ENCODE results near the gene CTNNBIP1.
A peak's percentile ranks its signal among the peaks of the same experiment; 100 is the strongest.

CTNNBIP1 gene

DNA sequence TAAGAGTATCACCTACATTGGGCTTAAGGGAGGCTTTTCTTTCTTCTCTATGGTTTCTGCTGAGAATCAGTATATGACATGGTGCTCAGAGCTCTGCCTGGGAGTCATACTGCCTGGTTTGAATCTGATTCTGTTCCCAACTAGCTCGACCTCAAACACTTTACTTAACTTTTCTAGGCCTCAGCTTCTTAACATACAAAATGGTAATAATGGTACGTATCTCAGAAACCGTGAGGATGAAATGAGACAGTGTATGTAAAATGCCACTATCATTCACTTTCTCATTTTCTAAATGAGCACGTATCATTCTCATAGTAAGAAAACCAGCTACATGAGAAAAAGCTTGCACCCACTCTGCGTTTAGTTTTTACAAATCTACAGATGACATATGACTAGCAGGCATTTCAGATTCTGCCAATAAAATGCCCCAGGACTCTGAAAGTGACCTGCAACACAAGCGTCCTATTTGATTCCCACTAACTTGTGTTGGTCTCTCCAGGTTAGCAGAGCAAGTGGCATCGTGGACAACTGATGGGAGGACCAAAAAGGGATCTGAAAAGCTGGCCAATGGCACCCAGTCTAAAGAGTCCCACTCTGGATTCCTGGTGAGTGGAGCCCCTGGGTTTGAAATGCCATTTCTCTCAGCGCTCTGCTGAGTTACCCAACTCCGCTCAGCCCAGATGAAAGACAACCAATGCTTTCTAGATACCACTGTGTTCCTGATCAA, 6.1 kb downstream of the CTNNBIP1 start:
- no peak for DNase-seq

DNA sequence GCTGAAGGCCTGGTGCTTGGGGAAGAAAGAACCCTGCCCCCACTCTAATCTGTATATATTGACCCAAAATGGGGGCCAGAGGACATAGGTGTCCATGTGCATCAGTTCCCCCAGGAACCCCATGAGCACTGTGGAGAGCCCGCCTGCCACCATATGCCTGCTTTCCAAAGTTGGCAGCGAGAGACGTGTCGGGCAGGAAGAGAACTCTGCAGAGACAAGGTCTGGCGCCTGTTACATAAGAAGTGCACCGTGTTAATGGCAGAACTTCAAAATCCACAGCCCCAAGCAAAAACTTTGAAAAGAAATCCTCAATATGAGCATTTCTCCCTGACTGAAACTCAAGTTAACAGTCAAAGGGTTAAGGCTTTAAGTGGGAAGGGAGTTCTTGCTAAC, 8.0 kb downstream of the CTNNBIP1 start:
- DNase-seq = no peak

DNA sequence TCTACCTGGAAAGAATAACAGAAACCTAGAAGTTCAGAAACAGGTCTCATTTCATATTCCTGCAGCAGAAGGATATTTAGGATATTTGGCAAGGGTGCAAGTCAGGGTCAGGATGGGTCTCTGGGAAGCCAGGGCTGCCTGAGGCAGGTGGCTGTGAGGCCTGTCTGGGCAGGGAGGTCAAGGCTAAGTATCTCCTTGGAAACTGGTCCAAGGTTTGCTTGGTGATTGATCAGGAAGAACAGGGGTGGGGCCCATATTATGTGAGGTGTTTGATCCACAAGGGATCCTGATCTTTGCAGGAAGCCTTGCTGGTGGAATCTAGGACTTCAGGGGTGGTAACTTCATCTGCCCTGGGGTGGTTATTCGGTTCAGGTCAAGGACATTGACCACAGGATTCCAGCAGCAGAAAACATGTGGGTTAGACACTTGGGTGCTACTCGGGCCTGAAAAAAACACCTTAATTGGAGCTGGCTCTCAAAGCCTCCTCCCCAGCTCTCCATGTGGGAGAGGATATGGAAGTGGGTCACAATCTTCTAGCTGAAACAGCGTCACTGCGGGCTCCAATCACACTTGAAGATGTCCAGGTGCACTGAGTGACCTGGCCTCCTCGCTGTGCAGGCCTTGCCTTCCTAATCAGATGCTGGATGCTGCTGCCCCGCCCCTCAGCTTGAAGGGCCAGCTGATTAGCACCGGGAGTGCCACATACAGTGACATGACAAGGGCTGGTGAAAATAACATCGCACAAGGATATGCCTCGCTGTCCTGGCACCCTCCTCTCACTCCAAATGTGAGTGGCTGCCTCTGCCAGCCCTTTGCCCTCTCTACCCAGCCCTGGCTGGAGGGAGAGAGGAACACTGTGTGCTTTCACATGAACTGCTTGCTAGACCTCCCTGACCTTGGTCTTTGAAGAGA, 8.7 kb downstream of the CTNNBIP1 start:
- DNase-seq = peak; percentile 9

DNA sequence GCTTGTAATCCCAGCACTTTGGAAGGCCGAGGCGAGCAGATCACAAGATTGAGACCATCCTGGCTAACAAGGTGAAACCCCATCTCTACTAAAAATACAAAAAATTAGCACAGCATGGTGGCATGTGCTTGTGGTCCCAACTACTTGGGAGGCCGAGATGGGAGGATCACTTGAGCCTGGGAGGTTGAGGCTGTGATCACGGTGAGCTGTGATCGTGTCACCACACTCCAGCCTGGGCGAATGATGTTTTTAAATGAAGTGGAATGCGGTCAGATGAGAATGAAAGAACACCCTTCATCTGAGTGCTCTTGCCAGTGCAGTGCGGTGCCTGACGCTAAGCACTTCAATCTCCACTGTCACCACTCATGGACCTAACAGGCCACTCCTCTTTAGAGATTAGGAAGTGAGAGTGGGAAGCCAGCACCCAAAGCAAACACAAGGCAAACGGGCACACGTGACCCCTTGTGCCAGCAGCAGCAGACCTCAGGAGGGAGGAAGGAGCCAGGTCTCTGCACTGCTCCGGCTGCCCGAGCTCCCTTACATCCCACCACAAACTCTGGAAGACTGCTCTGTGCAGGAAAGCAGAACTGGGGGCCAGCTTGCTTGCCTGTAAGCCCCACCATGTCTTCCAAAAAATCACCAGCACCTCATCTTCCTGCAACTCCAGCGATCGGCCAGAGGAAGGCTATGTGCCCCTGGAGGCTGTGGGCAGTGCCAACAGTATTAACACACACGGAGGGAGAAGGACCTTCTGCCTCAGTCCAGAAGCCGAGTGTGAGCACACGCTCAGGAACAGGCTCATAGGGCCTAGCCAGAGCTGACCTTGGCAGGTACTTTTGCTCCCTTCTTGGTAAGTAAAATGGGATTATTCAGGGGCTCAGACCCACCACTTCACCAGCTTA, 9.7 kb downstream of the CTNNBIP1 start:
- peak; percentile 92 for DNase-seq

DNA sequence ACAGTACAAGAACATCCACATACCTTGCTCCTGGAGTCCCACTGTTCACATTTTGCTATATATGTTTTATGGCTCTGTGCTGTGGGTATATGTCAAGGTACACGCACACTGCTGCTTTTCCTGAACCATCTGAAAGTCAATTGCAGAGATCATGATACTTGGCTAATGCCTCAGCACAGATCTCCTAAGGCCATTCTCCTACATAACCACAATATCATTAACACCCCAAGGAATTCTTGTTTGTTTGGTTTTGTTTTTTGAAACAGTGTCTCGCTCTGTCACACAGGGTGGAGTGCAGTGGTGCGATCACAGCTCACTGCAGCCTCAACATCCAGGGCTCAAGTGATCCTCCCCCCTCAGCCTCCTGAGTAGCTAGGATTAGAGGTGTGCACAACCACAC, 16.0 kb downstream of the CTNNBIP1 start:
- DNase-seq = no peak

DNA sequence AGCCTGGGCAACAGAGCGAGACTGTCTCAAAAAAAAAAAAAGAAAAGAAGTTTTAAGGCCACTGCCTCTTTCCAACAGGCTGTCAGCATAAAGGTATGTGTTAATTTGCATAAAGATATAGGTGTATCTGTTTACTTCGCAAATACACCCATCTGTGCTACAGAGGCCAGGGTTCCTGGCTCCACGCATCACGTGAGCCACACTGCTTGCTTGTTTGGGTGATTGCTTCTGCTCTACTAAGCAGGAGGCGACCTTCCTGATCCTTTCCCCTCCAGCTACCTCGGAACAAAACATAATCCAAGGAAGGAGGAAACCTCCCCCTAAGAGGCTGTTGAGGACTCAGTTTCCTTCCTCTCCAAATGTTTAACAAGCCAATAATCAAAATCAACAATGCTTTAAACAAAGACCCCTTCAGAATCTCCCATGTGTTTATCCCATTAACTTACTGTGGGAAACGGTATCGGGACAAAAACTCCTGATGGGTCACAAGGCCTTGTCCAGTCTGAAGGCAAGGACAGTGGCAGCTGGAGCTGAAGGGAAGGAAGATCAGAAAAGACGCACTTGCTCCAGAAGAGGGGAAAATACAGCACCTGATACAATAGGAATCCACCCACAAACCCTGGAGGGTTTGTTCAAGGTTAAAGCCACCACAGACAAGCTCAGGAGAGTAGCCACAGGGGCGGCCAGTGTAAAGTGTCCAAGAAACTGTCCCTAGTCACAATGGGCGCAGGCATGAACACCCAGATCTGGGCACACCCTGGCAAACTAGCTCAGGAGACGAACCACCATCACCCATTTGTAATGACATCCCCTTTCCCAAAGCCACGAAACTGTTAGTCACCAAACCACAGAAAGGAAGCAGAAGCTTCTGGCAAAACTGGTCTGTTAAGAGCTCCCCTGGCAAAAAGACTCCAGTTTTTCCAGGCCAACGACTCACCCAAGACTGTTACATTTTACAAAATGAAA, 17.2 kb downstream of the CTNNBIP1 start:
- DNase-seq = no peak

DNA sequence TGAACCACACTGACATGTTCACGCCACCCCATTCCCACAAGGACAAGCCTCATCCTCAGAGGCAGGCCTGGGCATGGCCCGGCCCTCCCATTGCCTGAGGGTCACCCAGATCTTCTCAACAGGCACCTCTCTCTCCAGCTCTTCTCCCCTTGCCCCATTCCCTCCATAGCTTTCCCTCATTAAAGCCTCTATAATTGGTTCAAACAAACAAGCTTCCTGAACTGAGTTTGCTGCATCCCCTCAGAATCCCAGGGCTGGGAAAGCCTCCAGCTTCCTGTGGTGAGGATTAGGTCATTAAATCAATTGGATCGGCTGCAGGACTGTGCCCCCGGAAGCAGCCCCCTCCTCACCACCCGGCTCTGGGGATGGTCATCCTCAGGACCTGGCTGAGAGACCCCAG, 18.9 kb downstream of the CTNNBIP1 start:
- DNase-seq = peak; percentile 50

DNA sequence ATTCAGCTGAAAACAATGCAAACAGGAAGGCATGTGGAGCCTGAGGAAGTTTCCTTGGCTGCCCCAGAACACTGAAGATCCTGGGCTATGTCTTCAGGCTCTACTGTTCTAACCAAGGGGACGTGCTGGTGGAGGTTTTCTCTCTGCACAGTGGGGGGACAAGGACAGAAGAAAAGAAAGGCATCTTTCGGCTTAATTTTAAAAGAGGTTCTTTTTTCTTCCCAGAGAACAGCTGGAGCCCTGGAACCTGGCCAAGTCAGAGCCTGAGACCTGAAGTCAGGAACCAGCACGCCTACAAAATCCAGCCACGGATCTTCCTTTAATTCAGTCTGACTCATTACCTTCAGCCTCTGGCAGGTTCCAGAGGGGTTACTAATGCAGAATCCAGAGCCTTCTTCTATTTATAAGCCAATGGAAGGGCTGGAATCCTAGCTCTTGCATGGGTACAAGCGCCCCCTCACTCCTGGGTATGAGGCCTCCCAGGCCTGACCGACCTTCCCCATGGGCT, 19.8 kb downstream of the CTNNBIP1 start:
- peak; percentile 77 for DNase-seq

DNA sequence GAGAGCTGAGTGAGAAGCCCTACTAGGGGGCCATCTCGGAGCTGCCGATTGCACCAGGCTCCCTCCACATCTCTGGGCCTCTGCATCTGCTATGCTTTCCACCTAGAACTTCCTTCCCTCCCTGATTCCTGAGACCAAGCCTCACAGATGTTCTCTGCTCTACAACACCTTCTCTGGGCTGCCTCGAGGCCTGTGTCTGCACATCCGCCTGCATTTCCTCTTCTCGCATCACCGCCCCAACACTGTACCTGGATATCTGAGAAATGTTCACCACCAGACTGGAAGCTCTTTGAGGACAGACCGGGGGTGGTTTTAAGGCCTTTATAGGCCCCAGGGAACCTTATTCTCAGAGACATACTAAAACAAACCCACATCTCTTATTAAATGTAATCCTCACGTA, 20.7 kb downstream of the CTNNBIP1 start:
- DNase-seq = no peak

DNA sequence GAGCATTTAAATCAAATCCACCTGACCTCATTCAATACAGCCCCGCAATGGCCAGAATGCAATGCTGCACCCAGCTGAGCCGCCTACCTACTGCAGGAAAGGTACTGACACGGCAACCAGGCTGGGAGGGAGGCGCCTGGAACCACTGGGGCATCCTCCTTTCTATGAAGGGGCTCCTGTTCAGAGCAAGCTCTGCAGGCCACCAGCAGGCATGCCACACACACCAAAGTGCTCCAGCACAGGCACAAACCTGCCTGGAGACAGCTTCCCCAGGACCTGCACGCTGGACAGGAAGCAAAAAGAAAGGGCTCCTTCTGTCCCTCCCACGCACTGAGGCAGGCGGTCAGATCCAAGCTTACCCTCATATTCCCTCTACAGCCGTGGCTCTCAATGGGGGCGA, 21.2 kb downstream of the CTNNBIP1 start:
- DNase-seq = no peak

DNA sequence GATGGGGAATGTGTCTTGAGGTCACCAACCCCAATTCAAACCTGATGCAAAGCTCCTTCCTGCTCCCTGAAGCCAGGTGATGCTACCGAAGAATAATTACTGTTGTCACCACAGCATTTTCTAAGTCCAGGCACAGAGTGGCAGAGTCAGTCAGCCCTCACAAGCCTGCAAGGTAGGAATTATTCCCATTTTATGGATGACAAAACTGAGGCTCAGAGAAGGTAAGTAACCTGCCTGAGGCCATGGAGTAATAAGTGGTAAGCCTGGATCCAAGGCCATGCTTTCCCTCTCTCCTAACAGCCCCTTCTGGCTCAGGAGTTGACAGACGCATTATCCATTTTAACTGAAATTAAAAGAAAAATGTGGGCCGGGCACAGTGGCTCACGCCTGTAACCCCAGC, 23.0 kb downstream of the CTNNBIP1 start:
- DNase-seq = no peak

DNA sequence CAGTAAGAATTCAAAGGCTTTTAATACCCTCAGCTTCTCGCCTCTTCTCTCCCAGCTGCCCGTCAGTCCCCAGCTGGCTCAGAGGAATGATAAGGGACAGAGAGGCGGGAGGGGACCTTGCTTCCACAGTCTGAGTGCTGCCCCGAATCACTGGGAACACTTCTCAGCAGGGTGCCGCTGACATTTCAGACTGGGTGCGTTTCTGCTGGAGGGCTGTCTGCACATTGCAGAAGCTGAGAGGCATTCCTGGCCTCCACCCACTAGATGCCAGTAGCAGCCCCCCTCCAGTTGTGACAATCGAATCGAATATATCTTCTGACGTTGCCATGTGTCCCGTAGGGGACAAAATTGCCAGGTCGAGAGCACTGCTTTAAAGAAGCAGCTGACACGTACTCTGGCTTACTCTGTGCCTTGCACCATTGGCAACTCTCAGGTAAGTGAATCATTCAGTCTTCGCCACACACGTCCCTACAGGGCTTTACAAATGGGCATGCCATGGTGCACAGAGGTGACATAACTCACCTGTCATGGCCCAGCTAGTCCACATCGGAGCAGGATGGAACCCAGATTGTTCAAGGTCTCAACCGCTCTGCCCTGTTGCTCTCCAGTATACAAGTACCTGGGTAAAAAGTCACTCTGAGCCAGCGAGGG, 23.9 kb downstream of the CTNNBIP1 start:
- no peak for DNase-seq

DNA sequence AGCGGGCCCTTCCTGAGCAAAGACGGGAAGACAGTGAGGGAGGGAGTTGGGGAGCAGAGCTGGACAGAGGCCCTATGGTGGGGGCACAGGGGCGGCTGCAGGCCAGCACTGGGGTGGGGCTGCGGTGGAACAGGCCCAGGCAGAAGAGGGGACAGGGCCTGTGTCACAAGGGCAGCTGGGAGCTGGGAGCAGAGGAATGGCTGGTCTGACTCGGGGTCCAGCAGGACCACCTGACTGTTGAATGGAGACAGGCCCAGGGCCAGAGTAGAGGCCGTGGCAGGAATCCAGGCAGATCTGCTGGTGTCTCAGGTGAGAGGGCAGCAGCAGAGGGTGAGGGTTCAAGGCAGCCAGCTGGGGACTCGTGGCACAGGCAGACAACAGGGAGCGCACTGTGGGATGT, 25.3 kb downstream of the CTNNBIP1 start:
- DNase-seq = no peak

DNA sequence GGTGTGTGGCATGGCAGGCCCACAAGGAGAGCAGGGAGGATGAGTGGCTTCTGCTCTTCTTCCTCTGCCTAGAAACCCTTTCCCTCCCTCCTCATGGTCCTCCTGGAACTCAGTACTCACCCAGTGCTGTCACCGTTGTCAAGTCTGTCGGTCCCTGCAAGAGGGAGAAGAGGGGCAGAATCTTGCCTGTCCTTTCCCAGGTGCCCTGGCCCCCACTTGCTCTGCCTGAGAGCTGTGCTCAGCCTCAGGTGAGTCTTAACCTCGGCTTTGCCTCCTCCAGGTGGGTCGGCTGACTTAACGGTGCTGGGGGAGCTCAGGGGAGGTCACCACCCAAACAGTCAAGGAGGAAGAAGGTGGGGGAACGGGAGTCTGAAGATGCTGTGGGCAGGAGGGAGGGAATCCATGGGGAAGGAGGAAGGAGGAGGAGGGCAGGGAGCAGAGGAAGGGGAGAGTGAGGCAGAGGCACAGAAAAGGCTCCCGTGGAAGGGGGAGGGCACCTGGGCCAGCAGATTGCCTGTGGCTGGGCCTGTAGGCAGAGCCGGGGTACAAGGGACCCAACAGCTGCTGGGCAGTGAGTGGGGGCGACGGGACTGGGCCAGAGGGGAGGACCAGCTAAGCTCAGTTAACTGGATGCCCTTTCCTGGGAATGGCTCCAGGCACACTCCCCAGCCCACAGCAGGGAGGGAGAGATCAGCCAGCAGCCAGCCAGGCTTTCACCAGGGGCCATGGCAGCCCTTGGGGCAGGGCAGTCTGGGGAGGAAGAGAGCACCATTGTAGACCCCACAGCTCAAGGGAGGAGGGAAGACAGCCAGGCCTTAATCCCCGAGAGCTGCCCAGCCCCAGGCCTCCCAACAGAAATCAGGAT, 26.3 kb downstream of the CTNNBIP1 start:
- DNase-seq = no peak

DNA sequence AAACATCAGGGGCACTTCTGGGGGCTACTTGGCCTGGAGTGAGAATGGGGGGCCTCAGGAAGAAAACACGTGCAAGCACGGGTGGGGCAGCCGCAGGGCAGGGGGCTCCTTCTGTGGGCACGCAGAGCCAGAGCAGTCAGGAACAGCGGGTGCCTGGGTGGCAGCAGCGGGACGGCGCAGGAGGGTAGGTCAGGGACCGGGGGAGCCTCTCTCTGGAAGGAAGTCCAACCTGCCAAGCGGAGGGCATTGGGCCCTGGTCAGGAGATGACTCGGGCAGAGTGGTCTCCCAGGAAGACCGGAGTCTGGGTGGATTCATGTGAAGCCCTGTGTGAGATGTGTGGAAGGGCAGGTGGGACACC, 27.1 kb downstream of the CTNNBIP1 start:
- no peak for DNase-seq

DNA sequence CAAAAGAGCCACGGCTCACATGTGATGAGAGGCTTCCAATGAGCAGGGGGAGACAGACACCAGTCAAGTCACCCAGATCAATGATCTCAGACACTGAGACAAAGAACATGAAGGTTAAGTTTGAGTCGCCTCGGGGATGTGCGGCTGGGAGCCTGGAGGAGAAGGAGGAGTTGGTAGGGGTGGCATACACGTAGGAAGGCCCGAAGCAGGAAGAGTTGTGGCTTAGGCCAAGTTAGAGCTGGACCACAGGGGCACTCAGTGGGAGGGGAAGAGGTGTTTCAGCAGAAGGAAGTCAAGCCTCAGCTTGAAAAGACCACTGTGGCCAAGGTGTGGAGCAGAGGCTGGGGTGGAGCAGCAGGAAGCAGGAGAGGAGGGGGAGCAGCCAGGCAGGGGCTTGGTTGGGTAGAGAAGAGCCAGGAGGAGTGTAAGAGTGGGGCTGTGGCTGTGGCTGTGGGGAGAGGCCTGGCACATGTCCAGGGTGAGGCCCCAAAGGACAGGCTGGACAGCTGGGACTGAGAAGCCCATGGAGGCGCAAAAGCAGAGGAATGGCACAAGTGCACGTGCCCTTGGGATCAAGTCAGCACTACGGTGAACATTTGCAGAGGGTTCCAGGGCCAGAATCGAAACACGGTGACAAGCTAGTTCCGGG, 27.6 kb downstream of the CTNNBIP1 start:
- no peak for DNase-seq

DNA sequence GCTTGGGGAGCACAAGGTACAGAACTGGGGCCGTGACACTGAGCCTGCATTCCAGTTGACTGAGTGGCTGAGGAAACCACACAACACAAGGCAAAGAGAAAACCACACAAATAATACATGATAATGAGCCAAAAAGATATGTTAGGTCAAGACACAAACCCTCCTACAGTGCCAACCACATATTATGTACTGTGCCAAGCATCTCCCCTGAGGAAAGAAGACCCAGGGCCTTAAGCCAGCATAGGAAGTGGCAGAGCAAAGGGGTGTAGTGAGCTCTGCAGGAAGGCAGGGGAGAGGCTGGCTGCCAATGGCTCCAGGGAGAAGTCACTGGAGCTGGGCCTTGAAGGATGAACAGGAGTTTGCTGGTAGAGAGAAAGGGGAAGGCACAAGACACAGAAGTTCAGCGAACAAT, 28.2 kb downstream of the CTNNBIP1 start:
- no peak for DNase-seq

DNA sequence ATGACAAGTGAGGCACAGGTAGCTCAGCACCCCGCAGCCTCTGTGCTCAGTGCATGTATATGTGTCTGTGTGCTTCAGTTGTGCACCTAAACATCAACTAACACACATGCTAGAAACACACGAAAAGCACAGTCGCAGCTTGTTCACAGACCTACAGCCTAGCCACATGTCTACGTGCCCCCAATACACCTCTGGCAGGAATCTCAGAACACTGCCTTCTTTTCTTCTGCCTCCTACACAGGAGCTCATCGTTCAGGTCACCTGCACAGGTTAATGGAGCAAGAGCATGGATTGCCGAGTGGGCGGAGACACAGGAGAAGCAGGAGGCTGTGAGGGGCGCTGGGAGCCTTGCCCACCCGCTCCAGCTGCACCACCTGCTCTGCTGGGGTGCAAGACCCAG, 31.7 kb downstream of the CTNNBIP1 start:
- DNase-seq = no peak

DNA sequence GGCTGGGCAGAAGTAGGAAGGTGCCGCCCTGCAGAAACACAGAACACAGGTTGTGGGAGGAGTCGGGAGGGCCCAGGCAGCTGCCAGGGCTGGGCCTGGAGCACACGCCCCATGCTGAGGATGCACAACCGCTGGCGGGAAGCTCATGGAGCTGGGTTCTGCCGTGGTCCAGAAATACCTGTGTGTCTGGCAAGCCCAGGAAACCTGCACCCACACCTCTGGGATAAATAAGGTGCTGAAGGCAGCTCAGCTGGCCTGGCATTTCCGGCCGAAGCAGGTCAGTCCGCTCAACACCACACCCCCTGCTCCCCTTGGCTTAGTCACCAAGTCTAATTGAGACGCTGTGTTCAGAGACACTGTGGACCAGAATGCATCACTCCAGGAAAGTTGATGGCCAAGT, 32.1 kb downstream of the CTNNBIP1 start:
- DNase-seq = peak; percentile 83

DNA sequence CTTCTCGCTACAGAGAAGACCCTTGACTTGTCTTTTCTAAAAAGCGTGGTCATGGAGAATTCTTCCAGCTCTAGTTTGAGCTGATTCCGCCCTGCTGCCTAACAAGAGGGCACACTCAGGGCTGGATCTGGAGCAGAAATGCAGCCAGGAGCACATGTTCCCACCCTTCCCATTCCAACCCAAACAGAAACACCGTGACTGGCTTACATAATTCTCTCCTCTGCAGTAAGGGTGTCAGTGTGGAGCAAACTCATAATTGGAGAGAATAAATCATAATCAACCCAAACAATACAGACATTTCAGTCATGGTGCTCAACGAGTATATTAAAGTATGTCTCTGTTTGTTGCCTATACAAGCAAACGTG, 34.5 kb downstream of the CTNNBIP1 start:
- DNase-seq = no peak
